ENCODE data around the gene LRRC15.

Gene LRRC15

GRCh38 chr3:194357681-194358080, 11.9 kb downstream of the LRRC15 start:
- no peak for DNase-seq

- no peak for DNase-seq
These were observed 14.2 kb downstream of the LRRC15 start for GRCh38 chr3:194355379-194355778.

GRCh38 chr3:194354315-194354714, 15.2 kb downstream of the LRRC15 start:
- DNase-seq: no peak

DNA sequence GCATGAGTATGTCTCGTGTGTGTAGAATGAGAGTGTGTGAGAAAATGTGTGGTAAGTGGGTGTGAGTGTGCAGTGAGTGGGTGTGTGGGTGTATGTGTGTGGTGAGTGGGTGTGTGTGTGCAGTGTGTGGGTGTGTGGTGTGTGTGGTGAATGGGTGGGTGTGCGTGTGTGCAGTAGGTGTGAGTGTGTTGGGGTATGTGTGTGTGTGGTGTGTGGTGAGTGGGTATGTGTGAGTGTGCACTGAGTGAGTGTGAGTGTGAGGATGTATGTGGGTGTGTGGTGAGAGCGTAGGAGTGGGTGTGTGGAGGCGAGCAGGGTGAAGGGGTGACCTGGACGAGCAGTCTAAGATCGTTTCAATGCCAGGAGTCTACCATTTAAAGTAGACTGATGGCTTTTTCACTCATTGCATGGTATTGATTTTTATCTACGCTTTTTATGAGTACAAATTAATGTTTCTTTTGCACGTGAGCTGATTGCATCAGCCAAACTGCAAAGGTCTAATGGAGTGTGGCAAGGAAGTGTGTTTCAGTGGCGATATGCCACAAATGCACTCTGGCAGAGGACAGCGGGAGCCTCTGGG, 16.8 kb downstream of the LRRC15 start:
- DNase-seq: no peak

DNA sequence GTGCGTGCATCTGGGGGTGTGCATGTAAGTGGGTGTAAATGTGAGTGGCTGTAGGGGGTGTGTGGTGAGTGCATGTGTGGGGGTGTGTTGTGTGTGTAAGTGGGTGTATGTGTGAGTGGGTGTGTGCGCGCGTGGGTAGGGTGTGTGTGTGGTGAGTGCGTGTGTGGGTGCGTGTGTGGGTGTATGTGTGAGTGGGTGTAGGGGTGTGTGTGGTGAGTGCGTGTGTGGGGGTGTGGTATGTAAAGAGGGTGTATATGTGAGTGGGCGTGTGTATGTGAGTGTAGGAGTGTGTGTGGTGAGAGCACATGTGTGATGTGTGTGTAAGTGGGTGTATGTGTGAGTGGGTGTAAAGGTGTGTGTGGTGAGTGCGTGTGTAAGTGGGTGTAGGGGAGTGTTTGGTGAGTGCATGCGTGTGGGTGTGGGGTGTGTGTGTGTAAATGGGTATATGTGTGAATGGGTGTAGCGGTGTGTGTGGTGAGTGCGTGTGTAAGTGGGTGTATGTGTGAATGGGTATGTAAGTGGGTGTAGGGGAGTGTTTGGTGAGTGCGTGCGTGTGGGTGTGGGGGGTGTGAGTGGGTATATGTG, 17.5 kb downstream of the LRRC15 start:
- no peak for DNase-seq

DNA sequence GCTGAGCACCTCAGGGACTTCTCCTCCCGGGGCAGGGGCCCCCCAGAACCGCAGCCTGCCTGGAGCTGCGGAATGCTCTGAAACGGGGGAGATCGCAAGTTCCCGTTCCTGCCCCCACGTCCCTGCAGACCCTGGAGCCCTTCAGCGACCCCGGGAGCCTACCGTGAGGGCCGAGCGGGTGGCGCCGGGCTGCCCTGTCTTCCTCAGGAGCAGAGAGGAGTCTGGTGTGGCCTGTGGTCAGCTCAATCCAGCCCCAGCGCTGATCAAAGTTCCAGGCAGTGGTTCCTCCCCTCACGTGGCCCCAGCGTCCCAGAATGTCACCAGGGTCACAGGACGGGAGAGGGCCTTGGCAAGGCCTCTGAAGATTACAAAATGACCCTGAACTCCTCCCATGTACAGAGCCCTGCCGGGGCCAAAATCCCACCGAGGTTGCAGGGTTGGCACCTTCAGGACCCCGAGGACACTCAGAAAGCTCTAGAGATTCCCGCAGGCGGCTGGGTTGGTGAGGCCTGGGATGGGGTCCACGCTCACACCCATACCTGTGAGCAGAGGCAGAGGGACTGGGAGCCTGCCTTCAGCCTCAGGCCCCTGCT, 18.4 kb downstream of the LRRC15 start, which contains the start of gene CPN2:
TSS of gene CPN2 (minus strand) at position 249 of the 593 bp plus-strand sequence. CDS start 8,626 bp downstream, outside the sequence.
- DNase-seq: no peak

DNA sequence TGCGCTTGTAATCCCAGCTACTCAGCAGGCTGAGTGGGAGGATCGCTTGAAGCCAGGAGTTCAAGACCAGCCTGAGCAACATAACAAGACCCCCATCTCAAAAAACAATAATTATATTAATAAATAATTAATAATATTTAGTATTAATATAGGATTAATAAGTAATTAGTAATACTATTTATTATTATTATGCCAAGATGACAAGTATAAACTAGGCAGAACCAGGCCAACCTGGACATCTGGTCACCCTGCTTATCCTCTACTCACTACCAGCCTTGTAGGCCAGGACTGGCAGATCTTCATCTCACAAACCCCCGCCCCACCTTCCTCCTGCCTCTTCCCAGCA, 18.8 kb downstream of the LRRC15 start:
- DNase-seq: no peak

- DNase-seq: no peak
These were observed 21.2 kb downstream of the LRRC15 start for GRCh38 chr3:194348354-194348753.

- DNase-seq: no peak
These were observed 22.9 kb downstream of the LRRC15 start for GRCh38 chr3:194346621-194347020.

GRCh38 chr3:194346035-194346434, 23.5 kb downstream of the LRRC15 start:
- DNase-seq: no peak

- DNase-seq: peak; percentile 45
These were observed 25.5 kb downstream of the LRRC15 start for GRCh38 chr3:194344012-194344411.

GRCh38 chr3:194343561-194343893, 26.0 kb downstream of the LRRC15 start:
- no peak for DNase-seq

GRCh38 chr3:194342861-194343560, 26.5 kb downstream of the LRRC15 start:
- no peak for DNase-seq

GRCh38 chr3:194340757-194341400, 28.7 kb downstream of the LRRC15 start:
- DNase-seq: no peak

DNA sequence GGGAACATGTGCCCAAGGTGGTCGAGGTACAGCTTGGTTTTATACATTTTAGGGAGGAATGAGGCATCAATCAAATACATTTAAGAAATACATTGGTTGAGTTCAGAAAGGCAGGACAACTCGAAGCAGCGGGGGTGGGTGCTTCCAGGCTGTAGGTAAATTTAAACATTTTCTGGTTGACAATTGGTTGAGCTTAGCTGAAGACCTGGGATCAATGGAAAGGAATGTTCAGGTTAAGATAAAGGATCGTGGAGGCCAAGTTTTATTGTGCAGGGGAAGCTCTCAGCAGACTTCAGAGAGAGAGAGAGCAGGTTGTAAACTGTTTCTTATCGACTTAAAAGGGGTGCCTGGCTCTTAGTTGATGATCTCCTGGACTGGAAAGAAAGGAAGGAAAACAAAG, 29.7 kb downstream of the LRRC15 start:
- DNase-seq: no peak

DNA sequence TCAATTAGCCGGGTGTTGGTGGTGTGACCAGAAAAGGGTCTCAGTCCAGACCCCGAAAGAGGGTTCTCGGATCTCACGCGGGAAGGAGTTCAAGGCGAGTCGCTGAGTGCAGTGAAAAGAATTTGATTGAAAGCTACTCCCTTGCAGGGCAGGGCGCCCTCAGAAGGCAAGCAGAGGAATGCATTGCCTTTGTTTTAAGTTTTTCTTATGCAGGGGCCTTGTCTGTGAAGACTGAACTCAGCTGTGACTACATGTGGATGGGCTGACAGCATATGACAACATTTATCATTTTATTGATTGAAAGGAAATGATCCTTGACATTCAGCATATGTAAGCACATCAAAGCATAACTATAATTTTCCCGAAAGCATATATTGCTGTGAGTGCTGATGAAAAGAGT, 30.2 kb downstream of the LRRC15 start:
- no peak for DNase-seq

GRCh38 chr3:194337965-194338753, 31.4 kb downstream of the LRRC15 start:
- DNase-seq: no peak

DNA sequence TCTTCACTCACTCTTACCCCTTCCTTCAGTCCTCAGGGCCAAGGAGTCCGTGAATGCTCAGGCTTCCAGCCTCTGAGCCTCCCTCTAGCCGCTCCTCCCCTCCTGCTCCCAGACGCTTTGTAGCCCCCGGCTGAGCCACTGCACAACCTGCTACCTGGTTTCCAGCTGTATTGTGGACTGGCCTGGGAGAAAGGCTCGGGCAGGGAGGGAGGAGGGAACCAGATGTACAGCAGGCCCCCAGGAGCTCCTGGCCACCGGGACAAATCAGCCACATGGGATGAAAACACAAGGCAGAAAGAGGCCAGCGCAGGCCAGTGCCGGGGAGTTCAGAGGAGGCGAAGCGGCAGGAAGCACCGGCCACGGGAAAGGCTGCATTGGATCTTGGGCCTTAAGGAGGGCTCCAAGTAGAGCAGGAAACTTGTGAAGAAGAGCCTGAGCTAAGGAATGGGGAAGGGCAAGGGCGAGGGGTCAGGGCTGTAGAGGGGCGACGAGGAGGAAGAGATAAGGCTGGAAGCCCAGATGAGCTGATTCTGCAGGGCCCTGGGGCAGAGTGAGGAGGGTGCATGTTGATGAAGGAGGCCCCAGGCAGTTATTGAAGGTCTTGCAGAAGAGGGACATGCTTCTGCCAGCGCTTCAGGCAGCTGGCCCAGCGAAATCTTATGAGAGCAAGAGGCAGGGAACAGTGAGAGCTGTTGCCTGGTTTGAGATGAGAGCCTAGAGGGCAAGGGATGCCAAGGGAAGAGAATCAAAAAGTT, 32.8 kb downstream of the LRRC15 start:
- no peak for DNase-seq

DNA sequence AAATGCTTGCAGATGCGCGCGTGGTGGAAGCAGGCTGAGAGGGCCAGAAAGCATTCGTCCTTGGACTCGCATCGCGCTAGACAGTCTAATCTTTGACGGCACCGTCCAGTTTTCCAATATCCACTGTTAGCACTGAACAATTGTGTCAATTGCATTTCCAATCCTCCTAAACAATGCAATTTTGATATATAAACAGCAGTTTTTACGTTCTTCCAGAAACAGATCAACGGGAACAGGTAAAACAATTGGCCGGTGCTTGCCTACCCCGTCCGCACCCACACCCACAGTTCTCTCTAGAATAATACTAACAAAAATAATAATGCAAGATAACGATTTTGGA, 35.6 kb downstream of the LRRC15 start:
- no peak for DNase-seq

GRCh38 chr3:194333212-194333980, 36.1 kb downstream of the LRRC15 start:
- peak; percentile 79 for DNase-seq

- no peak for DNase-seq
These were observed 36.7 kb downstream of the LRRC15 start for GRCh38 chr3:194332858-194333211.

DNA sequence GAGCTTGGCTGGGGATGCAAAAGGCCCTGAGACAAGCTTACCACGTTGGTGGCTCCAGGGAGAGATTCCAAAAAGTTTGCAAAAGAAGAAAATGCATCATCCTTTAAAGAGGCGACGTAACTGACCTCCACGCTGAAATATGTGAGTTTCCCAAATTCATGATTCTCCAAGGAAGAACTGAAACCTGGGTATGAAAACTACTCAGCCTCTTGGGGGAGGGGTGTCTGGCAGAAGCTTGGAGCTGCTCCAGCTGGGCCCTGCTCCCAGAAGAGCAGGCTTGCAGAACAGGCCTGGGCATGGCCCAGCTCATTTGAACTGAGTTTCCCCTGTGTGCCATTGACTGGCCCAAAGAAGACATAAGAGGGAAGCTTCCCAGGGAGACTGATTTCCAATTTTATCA, 39.0 kb downstream of the LRRC15 start:
- DNase-seq: no peak
